ENCODE measurements around the gene ZMYND19.

The ZMYND19 gene

DNA sequence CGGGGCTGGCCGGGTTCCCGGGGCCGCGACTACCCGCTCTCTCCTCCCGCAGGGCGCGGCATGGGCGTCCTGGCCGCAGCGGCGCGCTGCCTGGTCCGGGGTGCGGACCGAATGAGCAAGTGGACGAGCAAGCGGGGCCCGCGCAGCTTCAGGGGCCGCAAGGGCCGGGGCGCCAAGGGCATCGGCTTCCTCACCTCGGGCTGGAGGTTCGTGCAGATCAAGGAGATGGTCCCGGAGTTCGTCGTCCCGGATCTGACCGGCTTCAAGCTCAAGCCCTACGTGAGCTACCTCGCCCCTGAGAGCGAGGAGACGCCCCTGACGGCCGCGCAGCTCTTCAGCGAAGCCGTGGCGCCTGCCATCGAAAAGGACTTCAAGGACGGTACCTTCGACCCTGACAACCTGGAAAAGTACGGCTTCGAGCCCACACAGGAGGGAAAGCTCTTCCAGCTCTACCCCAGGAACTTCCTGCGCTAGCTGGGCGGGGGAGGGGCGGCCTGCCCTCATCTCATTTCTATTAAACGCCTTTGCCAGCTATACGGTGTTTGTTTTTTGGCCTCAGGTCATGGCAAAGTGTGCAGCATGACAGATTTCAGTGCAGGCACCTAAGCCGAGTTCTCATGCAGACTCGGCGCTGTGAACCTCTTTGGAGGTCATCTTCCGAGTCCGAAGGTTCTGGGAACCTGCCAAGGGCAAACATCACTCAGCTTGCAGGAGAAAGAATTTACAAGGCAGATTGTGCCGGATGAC lies 38.1 kb downstream of the ZMYND19 start (continued):
- TF ChIP-seq, protein P1, sequence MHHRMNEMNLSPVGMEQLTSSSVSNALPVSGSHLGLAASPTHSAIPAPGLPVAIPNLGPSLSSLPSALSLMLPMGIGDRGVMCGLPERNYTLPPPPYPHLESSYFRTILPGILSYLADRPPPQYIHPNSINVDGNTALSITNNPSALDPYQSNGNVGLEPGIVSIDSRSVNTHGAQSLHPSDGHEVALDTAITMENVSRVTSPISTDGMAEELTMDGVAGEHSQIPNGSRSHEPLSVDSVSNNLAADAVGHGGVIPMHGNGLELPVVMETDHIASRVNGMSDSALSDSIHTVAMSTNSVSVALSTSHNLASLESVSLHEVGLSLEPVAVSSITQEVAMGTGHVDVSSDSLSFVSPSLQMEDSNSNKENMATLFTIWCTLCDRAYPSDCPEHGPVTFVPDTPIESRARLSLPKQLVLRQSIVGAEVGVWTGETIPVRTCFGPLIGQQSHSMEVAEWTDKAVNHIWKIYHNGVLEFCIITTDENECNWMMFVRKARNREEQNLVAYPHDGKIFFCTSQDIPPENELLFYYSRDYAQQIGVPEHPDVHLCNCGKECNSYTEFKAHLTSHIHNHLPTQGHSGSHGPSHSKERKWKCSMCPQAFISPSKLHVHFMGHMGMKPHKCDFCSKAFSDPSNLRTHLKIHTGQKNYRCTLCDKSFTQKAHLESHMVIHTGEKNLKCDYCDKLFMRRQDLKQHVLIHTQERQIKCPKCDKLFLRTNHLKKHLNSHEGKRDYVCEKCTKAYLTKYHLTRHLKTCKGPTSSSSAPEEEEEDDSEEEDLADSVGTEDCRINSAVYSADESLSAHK (tag by site-specific recombination; IDR thresholded peaks at IDR 0.05): no peak
- no peak for TF ChIP-seq ZNF621 (tag by site-specific recombination; IDR thresholded peaks at IDR 0.05)
- no peak for TF ChIP-seq ZNF654 (tag by site-specific recombination; IDR thresholded peaks at IDR 0.05; ENCODE audit: low read depth)
- TF ChIP-seq, protein P2, sequence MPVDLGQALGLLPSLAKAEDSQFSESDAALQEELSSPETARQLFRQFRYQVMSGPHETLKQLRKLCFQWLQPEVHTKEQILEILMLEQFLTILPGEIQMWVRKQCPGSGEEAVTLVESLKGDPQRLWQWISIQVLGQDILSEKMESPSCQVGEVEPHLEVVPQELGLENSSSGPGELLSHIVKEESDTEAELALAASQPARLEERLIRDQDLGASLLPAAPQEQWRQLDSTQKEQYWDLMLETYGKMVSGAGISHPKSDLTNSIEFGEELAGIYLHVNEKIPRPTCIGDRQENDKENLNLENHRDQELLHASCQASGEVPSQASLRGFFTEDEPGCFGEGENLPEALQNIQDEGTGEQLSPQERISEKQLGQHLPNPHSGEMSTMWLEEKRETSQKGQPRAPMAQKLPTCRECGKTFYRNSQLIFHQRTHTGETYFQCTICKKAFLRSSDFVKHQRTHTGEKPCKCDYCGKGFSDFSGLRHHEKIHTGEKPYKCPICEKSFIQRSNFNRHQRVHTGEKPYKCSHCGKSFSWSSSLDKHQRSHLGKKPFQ (tag by site-specific recombination; IDR thresholded peaks at IDR 0.05): no peak
- peak; percentile 30; the same call in 1 of the 2 replicates for TF ChIP-seq KLF16 (tag by site-specific recombination; IDR thresholded peaks at IDR 0.05)
- TF ChIP-seq ZNF37A (tag by site-specific recombination; IDR thresholded peaks at IDR 0.05): no peak
- TF ChIP-seq, protein P3, sequence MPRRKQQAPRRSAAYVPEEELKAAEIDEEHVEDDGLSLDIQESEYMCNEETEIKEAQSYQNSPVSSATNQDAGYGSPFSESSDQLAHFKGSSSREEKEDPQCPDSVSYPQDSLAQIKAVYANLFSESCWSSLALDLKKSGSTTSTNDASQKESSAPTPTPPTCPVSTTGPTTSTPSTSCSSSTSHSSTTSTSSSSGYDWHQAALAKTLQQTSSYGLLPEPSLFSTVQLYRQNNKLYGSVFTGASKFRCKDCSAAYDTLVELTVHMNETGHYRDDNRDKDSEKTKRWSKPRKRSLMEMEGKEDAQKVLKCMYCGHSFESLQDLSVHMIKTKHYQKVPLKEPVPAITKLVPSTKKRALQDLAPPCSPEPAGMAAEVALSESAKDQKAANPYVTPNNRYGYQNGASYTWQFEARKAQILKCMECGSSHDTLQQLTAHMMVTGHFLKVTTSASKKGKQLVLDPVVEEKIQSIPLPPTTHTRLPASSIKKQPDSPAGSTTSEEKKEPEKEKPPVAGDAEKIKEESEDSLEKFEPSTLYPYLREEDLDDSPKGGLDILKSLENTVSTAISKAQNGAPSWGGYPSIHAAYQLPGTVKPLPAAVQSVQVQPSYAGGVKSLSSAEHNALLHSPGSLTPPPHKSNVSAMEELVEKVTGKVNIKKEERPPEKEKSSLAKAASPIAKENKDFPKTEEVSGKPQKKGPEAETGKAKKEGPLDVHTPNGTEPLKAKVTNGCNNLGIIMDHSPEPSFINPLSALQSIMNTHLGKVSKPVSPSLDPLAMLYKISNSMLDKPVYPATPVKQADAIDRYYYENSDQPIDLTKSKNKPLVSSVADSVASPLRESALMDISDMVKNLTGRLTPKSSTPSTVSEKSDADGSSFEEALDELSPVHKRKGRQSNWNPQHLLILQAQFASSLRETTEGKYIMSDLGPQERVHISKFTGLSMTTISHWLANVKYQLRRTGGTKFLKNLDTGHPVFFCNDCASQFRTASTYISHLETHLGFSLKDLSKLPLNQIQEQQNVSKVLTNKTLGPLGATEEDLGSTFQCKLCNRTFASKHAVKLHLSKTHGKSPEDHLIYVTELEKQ (tag by site-specific recombination; IDR thresholded peaks at IDR 0.05; ENCODE audit: borderline replicate concordance): no peak
- no peak for TF ChIP-seq ZNF10 (tag by site-specific recombination; IDR thresholded peaks at IDR 0.05)
- no peak for TF ChIP-seq ZNF513 (tag by site-specific recombination; IDR thresholded peaks at IDR 0.05)
- TF ChIP-seq REST (tag by site-specific recombination; IDR thresholded peaks at IDR 0.05): no peak
- TF ChIP-seq ZNF596 (tag by site-specific recombination; IDR thresholded peaks at IDR 0.05): no peak
- TF ChIP-seq ZNF24 (tag by site-specific recombination; IDR thresholded peaks at IDR 0.05): no peak
- no peak for TF ChIP-seq ZNF677 (tag by site-specific recombination; IDR thresholded peaks at IDR 0.05)
- peak; percentile 89 for TF ChIP-seq KLF8 (tag by site-specific recombination; IDR thresholded peaks at IDR 0.05)
- TF ChIP-seq ZNF518A (tag by site-specific recombination; conservative IDR thresholded peaks at IDR 0.05; ENCODE audit: low read depth): no peak
- TF ChIP-seq ZNF157 (tag by site-specific recombination; IDR thresholded peaks at IDR 0.05): no peak
- TF ChIP-seq, protein P4, sequence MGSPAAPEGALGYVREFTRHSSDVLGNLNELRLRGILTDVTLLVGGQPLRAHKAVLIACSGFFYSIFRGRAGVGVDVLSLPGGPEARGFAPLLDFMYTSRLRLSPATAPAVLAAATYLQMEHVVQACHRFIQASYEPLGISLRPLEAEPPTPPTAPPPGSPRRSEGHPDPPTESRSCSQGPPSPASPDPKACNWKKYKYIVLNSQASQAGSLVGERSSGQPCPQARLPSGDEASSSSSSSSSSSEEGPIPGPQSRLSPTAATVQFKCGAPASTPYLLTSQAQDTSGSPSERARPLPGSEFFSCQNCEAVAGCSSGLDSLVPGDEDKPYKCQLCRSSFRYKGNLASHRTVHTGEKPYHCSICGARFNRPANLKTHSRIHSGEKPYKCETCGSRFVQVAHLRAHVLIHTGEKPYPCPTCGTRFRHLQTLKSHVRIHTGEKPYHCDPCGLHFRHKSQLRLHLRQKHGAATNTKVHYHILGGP (tag by site-specific recombination; IDR thresholded peaks at IDR 0.05): no peak

Measured in HEK293 (cell line).